HEK293 (cell line): Measurements from ENCODE around the gene EBF3.

ENCODE experiments used
- CTCF ChIP-seq: fragments of 450-650 bp; formaldehyde crosslinking; IDR thresholded peaks from 2 replicates; pipeline ENCODE4 v1.5.1; 2016; ENCODE audit warnings: missing biosample characterization, missing genetic modification characterization
- ZBTB1 ChIP-seq: fragments of 450-650 bp; formaldehyde crosslinking; IDR thresholded peaks from 2 replicates; pipeline ENCODE4 v1.5.1; 2016; ENCODE audit warnings: missing biosample characterization, missing genetic modification characterization
- ZBTB20 ChIP-seq: fragments of 450-650 bp; formaldehyde crosslinking; IDR thresholded peaks from 2 replicates; pipeline ENCODE4 v1.5.1; 2016; ENCODE audit warnings: missing biosample characterization, missing genetic modification characterization
- ZBTB26 ChIP-seq: fragments of 450-650 bp; formaldehyde crosslinking; optimal IDR thresholded peaks from 2 replicates; pipeline ENCODE3; 2016; ENCODE audit warnings: missing biosample characterization, mild to moderate bottlenecking, missing genetic modification characterization
- ZNF585B ChIP-seq: fragments of 450-650 bp; formaldehyde crosslinking; IDR thresholded peaks from 2 replicates; pipeline ENCODE4 v1.5.1; 2016; ENCODE audit warnings: missing biosample characterization, missing genetic modification characterization
- ZNF670 ChIP-seq: fragments of 450-650 bp; formaldehyde crosslinking; IDR thresholded peaks from 2 replicates; pipeline ENCODE4 v1.5.1; 2016; ENCODE audit warnings: missing biosample characterization, missing genetic modification characterization, low read depth
- TF ChIP-seq, protein P1 (sequence below): fragments of 450-650 bp; formaldehyde crosslinking; IDR thresholded peaks from 2 replicates; pipeline ENCODE4 v1.5.1; 2016; ENCODE audit warnings: missing biosample characterization, missing genetic modification characterization

GRCh38 chr10:129932751-129933433 is 31.2 kb downstream of the EBF3 start:
- TF ChIP-seq ZNF585B = no peak
- no peak for TF ChIP-seq ZBTB1 (tag by site-specific recombination)
- no peak for TF ChIP-seq CTCF
- TF ChIP-seq, protein P1, sequence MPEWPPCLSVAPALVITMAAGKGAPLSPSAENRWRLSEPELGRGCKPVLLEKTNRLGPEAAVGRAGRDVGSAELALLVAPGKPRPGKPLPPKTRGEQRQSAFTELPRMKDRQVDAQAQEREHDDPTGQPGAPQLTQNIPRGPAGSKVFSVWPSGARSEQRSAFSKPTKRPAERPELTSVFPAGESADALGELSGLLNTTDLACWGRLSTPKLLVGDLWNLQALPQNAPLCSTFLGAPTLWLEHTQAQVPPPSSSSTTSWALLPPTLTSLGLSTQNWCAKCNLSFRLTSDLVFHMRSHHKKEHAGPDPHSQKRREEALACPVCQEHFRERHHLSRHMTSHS (tag by site-specific recombination) = no peak
- no peak for TF ChIP-seq ZNF670 (tag by site-specific recombination)
- TF ChIP-seq ZBTB26 (tag by site-specific recombination) = no peak
- TF ChIP-seq ZBTB20 (tag by site-specific recombination) = no peak
